ENCODE measurements around the gene HBEGF. TPM values are rescaled to one million over a fixed set of nuclear protein-coding genes. Genes with fewer than 3 reads are reported as not detected.

Gene HBEGF
- total and polyA plus RNA-seq, 2 experiments from 2014 or later: 3.7 to 4.9 TPM

- H3K4me1 ChIP-seq (ENCODE audit: low read depth): peaks cover 3% of the 10 kb centered on the region
- H3K27ac ChIP-seq: no peak overlapping the region
- H3K9me3 ChIP-seq (ENCODE audit: low read depth): no peaks in the 10 kb centered on the region
- no peak overlapping the region for H3K4me3 ChIP-seq
- H3K27me3 ChIP-seq: no peaks in the 10 kb centered on the region
- no peak for DNase-seq (ENCODE audit: low read depth in 1 of 2, low spot score in 1 of 2)
- H3K36me3 ChIP-seq: no peaks in the 10 kb centered on the region
- TF ChIP-seq, protein P1, sequence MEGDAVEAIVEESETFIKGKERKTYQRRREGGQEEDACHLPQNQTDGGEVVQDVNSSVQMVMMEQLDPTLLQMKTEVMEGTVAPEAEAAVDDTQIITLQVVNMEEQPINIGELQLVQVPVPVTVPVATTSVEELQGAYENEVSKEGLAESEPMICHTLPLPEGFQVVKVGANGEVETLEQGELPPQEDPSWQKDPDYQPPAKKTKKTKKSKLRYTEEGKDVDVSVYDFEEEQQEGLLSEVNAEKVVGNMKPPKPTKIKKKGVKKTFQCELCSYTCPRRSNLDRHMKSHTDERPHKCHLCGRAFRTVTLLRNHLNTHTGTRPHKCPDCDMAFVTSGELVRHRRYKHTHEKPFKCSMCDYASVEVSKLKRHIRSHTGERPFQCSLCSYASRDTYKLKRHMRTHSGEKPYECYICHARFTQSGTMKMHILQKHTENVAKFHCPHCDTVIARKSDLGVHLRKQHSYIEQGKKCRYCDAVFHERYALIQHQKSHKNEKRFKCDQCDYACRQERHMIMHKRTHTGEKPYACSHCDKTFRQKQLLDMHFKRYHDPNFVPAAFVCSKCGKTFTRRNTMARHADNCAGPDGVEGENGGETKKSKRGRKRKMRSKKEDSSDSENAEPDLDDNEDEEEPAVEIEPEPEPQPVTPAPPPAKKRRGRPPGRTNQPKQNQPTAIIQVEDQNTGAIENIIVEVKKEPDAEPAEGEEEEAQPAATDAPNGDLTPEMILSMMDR (IDR thresholded peaks at IDR 0.05; ENCODE audit: low read depth, low read length): no peak
Observed at GRCh38 chr5:140318792-140319191, 27.6 kb downstream of the HBEGF start.

GRCh38 chr5:140317859-140318258 lies 28.5 kb downstream of the HBEGF start:
- TF ChIP-seq, protein P1 (IDR thresholded peaks at IDR 0.05; ENCODE audit: low read depth, low read length): no peak
- no peaks in the 10 kb centered on the region for H3K9me3 ChIP-seq (ENCODE audit: low read depth)
- H3K4me3 ChIP-seq: no peak overlapping the region
- no peak for DNase-seq (ENCODE audit: low read depth in 1 of 2, low spot score in 1 of 2)
- no peaks in the 10 kb centered on the region for H3K4me1 ChIP-seq (ENCODE audit: low read depth)
- no peak overlapping the region for H3K27ac ChIP-seq
- H3K27me3 ChIP-seq: no peaks in the 10 kb centered on the region
- no peaks in the 10 kb centered on the region for H3K36me3 ChIP-seq

GRCh38 chr5:140312791-140313189 lies 33.6 kb downstream of the HBEGF start:
- Histone ChIP-seq H3K36me3 (no peaks in the 10 kb centered on the region), H3K4me3 (no peak overlapping the region), H3K4me1 (ENCODE audit: low read depth) (peaks cover 20% of the 10 kb centered on the region), H3K27me3 (no peaks in the 10 kb centered on the region), H3K9me3 (ENCODE audit: low read depth) (no peaks in the 10 kb centered on the region), H3K27ac (no peak overlapping the region)
- no peak for DNase-seq (ENCODE audit: low read depth in 1 of 2, low spot score in 1 of 2)
- TF ChIP-seq, protein P1 (IDR thresholded peaks at IDR 0.05; ENCODE audit: low read depth, low read length): no peak

GRCh38 chr5:140312067-140312790 lies 34.2 kb downstream of the HBEGF start:
- H3K9me3 ChIP-seq (ENCODE audit: low read depth): no peaks in the 10 kb centered on the region
- no peaks in the 10 kb centered on the region for H3K36me3 ChIP-seq
- peak in 1 of 2 donors; percentile 74 for DNase-seq (ENCODE audit: low read depth in 1 of 2, low spot score in 1 of 2)
- no peak overlapping the region for H3K27ac ChIP-seq
- TF ChIP-seq, protein P1 (IDR thresholded peaks at IDR 0.05; ENCODE audit: low read depth, low read length): no peak
- H3K27me3 ChIP-seq: no peaks in the 10 kb centered on the region
- H3K4me1 ChIP-seq (ENCODE audit: low read depth): peaks cover 20% of the 10 kb centered on the region
- no peak overlapping the region for H3K4me3 ChIP-seq

GRCh38 chr5:140311011-140311467 lies 35.4 kb downstream of the HBEGF start:
- TF ChIP-seq, protein P1 (IDR thresholded peaks at IDR 0.05; ENCODE audit: low read depth, low read length): no peak
- Histone ChIP-seq H3K36me3 (no peaks in the 10 kb centered on the region), H3K4me3 (no peak overlapping the region), H3K4me1 (ENCODE audit: low read depth) (peaks cover 20% of the 10 kb centered on the region), H3K9me3 (ENCODE audit: low read depth) (no peaks in the 10 kb centered on the region), H3K27ac (peak overlapping the region; percentile 50), H3K27me3 (no peaks in the 10 kb centered on the region)
- DNase-seq (ENCODE audit: low read depth in 1 of 2, low spot score in 1 of 2): peak in 1 of 2 donors; percentile 86
